ENCODE measurements around the gene ST6GALNAC6.
"Not testable (repeated sequence)": the region's sequence is repeated elsewhere in the genome, so short reads cannot be mapped to it uniquely, and the experiment has no call there.

Gene ST6GALNAC6

GRCh38 chr9:127870887-127871286 is 28.5 kb downstream of the ST6GALNAC6 start:
- no peak for DNase-seq

GRCh38 chr9:127870153-127870491 is 29.3 kb downstream of the ST6GALNAC6 start:
- DNase-seq, result not testable (repeated sequence)

GRCh38 chr9:127869310-127870152 is 29.9 kb downstream of the ST6GALNAC6 start:
- DNase-seq, result peak; percentile 72 to 82

- DNase-seq, result no peak
These were observed 31.0 kb downstream of the ST6GALNAC6 start for GRCh38 chr9:127868278-127868902.

- no peak for DNase-seq
These were observed 31.8 kb downstream of the ST6GALNAC6 start for GRCh38 chr9:127867356-127868277.

GRCh38 chr9:127866535-127866934 is 32.9 kb downstream of the ST6GALNAC6 start:
- no peak for DNase-seq

GRCh38 chr9:127865645-127866464 is 33.5 kb downstream of the ST6GALNAC6 start:
- no peak for DNase-seq

- DNase-seq, result no peak
These were observed 36.2 kb downstream of the ST6GALNAC6 start for GRCh38 chr9:127863191-127863621.

GRCh38 chr9:127862075-127863011 is 37.1 kb downstream of the ST6GALNAC6 start:
- peak in 1 of 2 donors; percentile 25 for DNase-seq

- DNase-seq, result no peak
These were observed 38.6 kb downstream of the ST6GALNAC6 start for GRCh38 chr9:127860779-127861178.

- no peak for DNase-seq
These were observed 39.1 kb downstream of the ST6GALNAC6 start for GRCh38 chr9:127860260-127860659.

- no peak for DNase-seq
These were observed 41.3 kb downstream of the ST6GALNAC6 start for GRCh38 chr9:127858041-127858512.

- no peak for DNase-seq
These were observed 42.1 kb downstream of the ST6GALNAC6 start for GRCh38 chr9:127857278-127857677.

- DNase-seq, result no peak
These were observed 42.7 kb downstream of the ST6GALNAC6 start for GRCh38 chr9:127856729-127857116.

GRCh38 chr9:127856094-127856728 is 43.2 kb downstream of the ST6GALNAC6 start:
- DNase-seq, result no peak

GRCh38 chr9:127855522-127855921 is 43.9 kb downstream of the ST6GALNAC6 start:
- no peak for DNase-seq

GRCh38 chr9:127854960-127855359 is 44.4 kb downstream of the ST6GALNAC6 start:
- DNase-seq, result no peak

- DNase-seq, result no peak
These were observed 45.1 kb downstream of the ST6GALNAC6 start, which contains the start of gene ENG for GRCh38 chr9:127854184-127854806. Gene ENG (minus strand): TSS chr9:127854658. CDS start chr9:127854355, 303 bp downstream.

GRCh38 chr9:127853312-127854183 is 45.9 kb downstream of the ST6GALNAC6 start:
- DNase-seq, result no peak

Data from activated CD4-positive, alpha-beta T cell treated with anti-CD3 and anti-CD28 coated beads for 4 hours (primary cell).